Uterus (tissue), 2 donors: ENCODE measurements around the gene IDUA.

Experiments
- POLR2A ChIP-seq, 2 donors: fragments of 450-650 bp; IDR thresholded peaks; one replicate each; pipeline ENCODE4 v1.6.1; 2016; ENCODE audit warnings: antibody characterized with exemption in 2 of 2, mild to moderate bottlenecking in 1 of 2, moderate library complexity in 1 of 2
- TF ChIP-seq, protein P1 (sequence below), 4 experiments: fragments of 200-600 bp in 2 of 4; fragments of 450-650 bp in 2 of 4; sonication (generic) in 2 of 4; IDR thresholded peaks; one replicate each; pipeline ENCODE4 v1.5.1; 2016 to 2019; ENCODE audit warnings: antibody characterized with exemption in 4 of 4, mild to moderate bottlenecking in 2 of 4, moderate library complexity in 1 of 4

DNA sequence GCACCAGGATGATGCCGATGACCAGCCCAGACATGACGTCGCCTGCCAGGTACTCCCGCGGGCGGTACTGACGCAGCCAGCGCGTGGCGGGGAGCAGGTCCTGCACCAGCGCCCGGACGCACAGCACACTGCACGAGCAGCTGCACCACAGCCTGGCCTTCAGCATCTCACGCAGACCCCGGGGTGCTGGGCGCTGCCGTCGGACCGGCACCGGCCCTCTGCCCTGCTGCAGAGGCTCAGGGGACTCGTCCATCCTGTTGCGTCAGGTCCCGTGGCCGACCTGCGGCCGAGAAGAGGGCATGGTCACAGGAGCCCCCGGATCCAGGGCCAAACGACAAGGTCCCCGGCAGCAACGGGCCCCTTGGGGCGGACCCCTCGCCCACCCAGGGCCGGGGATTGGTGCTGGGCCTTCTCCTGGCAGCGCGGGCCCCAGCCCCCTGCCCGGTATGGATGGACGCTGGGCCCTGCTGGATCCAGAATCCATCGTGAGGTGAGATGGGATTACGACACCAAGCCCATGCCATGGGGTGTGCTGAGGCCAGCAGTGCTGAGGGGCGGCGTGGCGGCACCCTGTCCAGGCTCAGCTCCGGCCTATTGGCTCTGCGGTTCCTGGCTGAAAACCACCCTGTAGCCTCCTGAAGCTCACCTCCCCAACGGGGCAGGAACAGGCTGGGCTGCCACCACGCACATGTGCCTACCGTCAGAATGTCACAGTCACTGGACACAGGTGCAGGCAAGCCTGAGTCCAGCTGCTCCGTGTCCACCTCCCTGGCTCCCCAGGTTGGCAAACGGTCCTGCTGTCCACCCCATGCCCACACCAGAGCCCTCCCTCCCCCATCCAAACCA, 4.8 kb downstream of the IDUA start:
- TF ChIP-seq, protein P1, sequence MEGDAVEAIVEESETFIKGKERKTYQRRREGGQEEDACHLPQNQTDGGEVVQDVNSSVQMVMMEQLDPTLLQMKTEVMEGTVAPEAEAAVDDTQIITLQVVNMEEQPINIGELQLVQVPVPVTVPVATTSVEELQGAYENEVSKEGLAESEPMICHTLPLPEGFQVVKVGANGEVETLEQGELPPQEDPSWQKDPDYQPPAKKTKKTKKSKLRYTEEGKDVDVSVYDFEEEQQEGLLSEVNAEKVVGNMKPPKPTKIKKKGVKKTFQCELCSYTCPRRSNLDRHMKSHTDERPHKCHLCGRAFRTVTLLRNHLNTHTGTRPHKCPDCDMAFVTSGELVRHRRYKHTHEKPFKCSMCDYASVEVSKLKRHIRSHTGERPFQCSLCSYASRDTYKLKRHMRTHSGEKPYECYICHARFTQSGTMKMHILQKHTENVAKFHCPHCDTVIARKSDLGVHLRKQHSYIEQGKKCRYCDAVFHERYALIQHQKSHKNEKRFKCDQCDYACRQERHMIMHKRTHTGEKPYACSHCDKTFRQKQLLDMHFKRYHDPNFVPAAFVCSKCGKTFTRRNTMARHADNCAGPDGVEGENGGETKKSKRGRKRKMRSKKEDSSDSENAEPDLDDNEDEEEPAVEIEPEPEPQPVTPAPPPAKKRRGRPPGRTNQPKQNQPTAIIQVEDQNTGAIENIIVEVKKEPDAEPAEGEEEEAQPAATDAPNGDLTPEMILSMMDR (IDR thresholded peaks at IDR 0.05): no peak
- no peak for TF ChIP-seq POLR2A (IDR thresholded peaks at IDR 0.05)
